OCI-LY3 (cell line): Measurements from ENCODE around the gene LOXHD1.

Source experiments
- H2AFZ ChIP-seq: fragments of 200-600, 300-600 bp; shearing (Covaris generic); 2 replicates; pipeline ENCODE4 v1.6.0; 2014; ENCODE audit warnings: antibody characterized with exemption, low read depth, low read length
- H3K27ac ChIP-seq: fragments of 200-600, 300-600 bp; sonication (generic); 2 replicates; pipeline ENCODE4 v1.5.1; 2014; ENCODE audit warnings: mild to moderate bottlenecking, low read length, moderate library complexity, mixed read lengths
- H3K27me3 ChIP-seq: fragments of 200-600, 300-600 bp; sonication (generic); 2 replicates; pipeline ENCODE4 v1.6.1; 2014; ENCODE audit warnings: low read depth, low read length, mixed read lengths
- H3K36me3 ChIP-seq: fragments of 200-600, 300-600 bp; sonication (generic); replicated peaks from 2 replicates; pipeline ENCODE3; 2014; ENCODE audit warnings: low read depth, low read length, mixed read lengths
- H3K4me1 ChIP-seq: fragments of 300-600, 200-600 bp; sonication (generic); 2 replicates; pipeline ENCODE4 v1.6.1; 2014; ENCODE audit warnings: low read length, mixed read lengths
- H3K4me2 ChIP-seq: fragments of 200-600, 300-600 bp; sonication (generic); 2 replicates; pipeline ENCODE4 v1.6.1; 2014; ENCODE audit warnings: low read length, mixed read lengths
- H3K4me3 ChIP-seq: fragments of 300-600, 200-600 bp; sonication (generic); 2 replicates; pipeline ENCODE4 v1.5.1; 2014; ENCODE audit warnings: antibody characterized with exemption, mild to moderate bottlenecking, low read length, moderate library complexity
- H3K79me2 ChIP-seq: fragments of 300-600, 200-600 bp; shearing (Covaris generic); 2 replicates; pipeline ENCODE4 v1.6.1; 2014; ENCODE audit warnings: mild to moderate bottlenecking, low read length, mixed read lengths
- H3K9ac ChIP-seq: fragments of 300-600, 200-600 bp; shearing (Covaris generic); 2 replicates; pipeline ENCODE4 v1.6.0; 2014; ENCODE audit warnings: mild to moderate bottlenecking, low read length, moderate library complexity
- H3K9me3 ChIP-seq: fragments of 200-600, 300-600 bp; shearing (Covaris generic); 2 replicates; pipeline ENCODE4 v1.6.1; 2014; ENCODE audit warnings: low read length, mixed read lengths; ENCODE audit not compliant: insufficient read depth
- H4K20me1 ChIP-seq: fragments of 200-600, 300-600 bp; sonication (generic); 2 replicates; pipeline ENCODE4 v1.6.1; 2016; ENCODE audit warnings: low read length, mixed read lengths; ENCODE audit not compliant: insufficient read depth
- CTCF ChIP-seq: fragments of 200-600, 300-600 bp; sonication (generic); IDR thresholded peaks from 2 replicates; pipeline ENCODE4 v1.5.1; 2014; ENCODE audit warnings: antibody characterized with exemption, low read length, low read depth
- EZH2phosphoT487 ChIP-seq: fragments of 200-600 bp; shearing (Covaris generic); IDR thresholded peaks from 2 replicates; pipeline ENCODE4 v1.6.1; 2018; ENCODE audit warnings: antibody characterized with exemption, mixed run types, low read depth

Gene LOXHD1

GRCh38 chr18:46480226-46480625 lies 176.8 kb downstream of the LOXHD1 start:
- Histone ChIP-seq H4K20me1 (no peaks in the 10 kb centered on the region), H3K27ac (no peak overlapping the region), H3K36me3 (no peaks in the 10 kb centered on the region), H3K9me3 (peaks cover 10% of the 10 kb centered on the region), H3K4me3 (no peak overlapping the region), H3K79me2 (no peaks in the 10 kb centered on the region), H3K27me3 (peaks cover 73% of the 10 kb centered on the region), H3K4me1 (no peaks in the 10 kb centered on the region), H2AFZ (no peak overlapping the region), H3K4me2 (no peak overlapping the region), H3K9ac (no peak overlapping the region)
- no peak for TF ChIP-seq EZH2phosphoT487
- TF ChIP-seq CTCF: no peak

- no peak overlapping the region for H3K4me3 ChIP-seq
- H3K4me1 ChIP-seq: no peaks in the 10 kb centered on the region
- no peaks in the 10 kb centered on the region for H3K36me3 ChIP-seq
- TF ChIP-seq EZH2phosphoT487: no peak
- H3K27me3 ChIP-seq: peaks cover 68% of the 10 kb centered on the region
- no peaks in the 10 kb centered on the region for H3K79me2 ChIP-seq
- no peak overlapping the region for H3K9ac ChIP-seq
- no peak overlapping the region for H3K27ac ChIP-seq
- H4K20me1 ChIP-seq: no peaks in the 10 kb centered on the region
- no peak overlapping the region for H2AFZ ChIP-seq
- no peak overlapping the region for H3K4me2 ChIP-seq
- peaks cover 10% of the 10 kb centered on the region for H3K9me3 ChIP-seq
Measured at GRCh38 chr18:46478796-46479195, 178.2 kb downstream of the LOXHD1 start.

- H3K4me3 ChIP-seq: no peak overlapping the region
- TF ChIP-seq CTCF: no peak
- no peak for TF ChIP-seq EZH2phosphoT487
- no peak overlapping the region for H3K4me2 ChIP-seq
- no peaks in the 10 kb centered on the region for H3K4me1 ChIP-seq
- H3K27me3 ChIP-seq: peaks cover 61% of the 10 kb centered on the region
- no peak overlapping the region for H2AFZ ChIP-seq
- H4K20me1 ChIP-seq: no peaks in the 10 kb centered on the region
- H3K27ac ChIP-seq: no peak overlapping the region
- peaks cover 10% of the 10 kb centered on the region for H3K9me3 ChIP-seq
- H3K9ac ChIP-seq: no peak overlapping the region
- H3K36me3 ChIP-seq: no peaks in the 10 kb centered on the region
- H3K79me2 ChIP-seq: no peaks in the 10 kb centered on the region
Measured at GRCh38 chr18:46477425-46478011, 179.5 kb downstream of the LOXHD1 start.

- TF ChIP-seq CTCF (no peak), EZH2phosphoT487 (no peak)
- Histone ChIP-seq H2AFZ (no peak overlapping the region), H3K4me2 (no peak overlapping the region), H3K36me3 (no peaks in the 10 kb centered on the region), H3K79me2 (no peaks in the 10 kb centered on the region), H3K27me3 (peaks cover 67% of the 10 kb centered on the region), H4K20me1 (no peaks in the 10 kb centered on the region), H3K27ac (no peak overlapping the region), H3K4me1 (no peaks in the 10 kb centered on the region), H3K9me3 (no peaks in the 10 kb centered on the region), H3K9ac (no peak overlapping the region), H3K4me3 (no peak overlapping the region)
Measured at GRCh38 chr18:46475390-46475752, 181.6 kb downstream of the LOXHD1 start.
